Caco-2 (cell line): Measurements from ENCODE around the gene GJA5. TPM values are rescaled to one million over a fixed set of nuclear protein-coding genes. Genes with fewer than 3 reads are reported as not detected.

Experiments
- BruUV-seq: library from RNA; stranded (reverse); fragments of 400-500 nt; replicated peaks from 2 replicates; lab custom pipeline; 2021; lab: Mats Ljungman, UMichigan
- CTCF ChIA-PET: fragments of 300-600 bp; sonication (Branson Sonifier 250); formaldehyde crosslinking; loops from one replicate; lab custom pipeline; 2022; ENCODE audit warnings: antibody characterized with exemption; lab: Charles Lee
- POLR2A ChIA-PET: fragments of 300-600 bp; sonication (Branson Sonifier 250); formaldehyde crosslinking; loops from one replicate; lab custom pipeline; 2022; ENCODE audit warnings: antibody characterized with exemption; lab: Charles Lee
- DNase-seq, 2 experiments: peaks; one replicate each; pipeline versions ENCODE4 v3.0.0 to v3.0.0-alpha.2; 2020 to 2022
- H3K27me3 ChIP-seq: replicated peaks from 2 replicates; pipeline ENCODE4 v1.6.0; 2011; ENCODE audit warnings: low read length; ENCODE audit not compliant: control insufficient read depth, insufficient read depth
- H3K36me3 ChIP-seq: 2 replicates; pipeline ENCODE4 v1.5.1; 2011; ENCODE audit warnings: low read length; ENCODE audit not compliant: control insufficient read depth, insufficient read depth
- H3K4me1 ChIP-seq: fragments of 250-450 bp; sonication (Bioruptor Pico); 2 replicates; pipeline ENCODE4 v1.5.1; 2020; ENCODE audit warnings: mild to moderate bottlenecking
- H3K4me3 ChIP-seq: 2 replicates; pipeline ENCODE4 v1.5.1; 2011; ENCODE audit warnings: low read depth, mild to moderate bottlenecking, control low read depth, low read length
- H3K9me3 ChIP-seq: fragments of 250-450 bp; sonication (Bioruptor Pico); 2 replicates; pipeline ENCODE4 v1.5.1; 2020; ENCODE audit warnings: mild to moderate bottlenecking, moderate library complexity
- H3K27ac Mint-ChIP-seq: one replicate; pipeline ENCODE4 v1.8.0; 2022; ENCODE audit warnings: mixed read lengths; ENCODE audit not compliant: unreplicated experiment
- H3K27me3 Mint-ChIP-seq: one replicate; pipeline ENCODE4 v1.8.0; 2022; ENCODE audit warnings: mixed read lengths; ENCODE audit not compliant: insufficient read depth, unreplicated experiment
- H3K36me3 Mint-ChIP-seq: one replicate; pipeline ENCODE4 v1.8.0; 2022; ENCODE audit warnings: mild to moderate bottlenecking, mixed read lengths; ENCODE audit not compliant: insufficient read depth, unreplicated experiment
- H3K4me1 Mint-ChIP-seq: one replicate; pipeline ENCODE4 v1.8.0; 2022; ENCODE audit warnings: low read depth, mixed read lengths; ENCODE audit not compliant: unreplicated experiment
- H3K4me3 Mint-ChIP-seq: one replicate; pipeline ENCODE4 v1.8.0; 2022; ENCODE audit warnings: mild to moderate bottlenecking, moderate library complexity, mixed read lengths; ENCODE audit not compliant: unreplicated experiment
- H3K9me3 Mint-ChIP-seq: one replicate; pipeline ENCODE4 v1.8.0; 2022; ENCODE audit warnings: mixed read lengths; ENCODE audit not compliant: unreplicated experiment
- intact Hi-C: fragments of 100-400 bp; cut with micrococcal nuclease; formaldehyde crosslinking; loops from one replicate; pipeline ENCODE4 v1.10.0; 2022; ENCODE audit not compliant: unreplicated experiment
- total RNA-seq: library from RNA; stranded (reverse); gene quantifications from 2 replicates; pipeline ENCODE4 v1.2.3, GENCODE V29; 2022
- TF ChIP-seq, protein P1 (sequence below), 2 experiments: fragments of 200-600 bp in 1 of 2; IDR thresholded peaks; 1 replicate in 1 of 2; 2 replicates in 1 of 2; pipeline versions ENCODE4 v1.5.1 to v1.8.0; 2011 to 2022; ENCODE audit warnings: antibody characterized with exemption in 1 of 2, control low read depth in 1 of 2, inconsistent platforms in 1 of 2, low read depth in 1 of 2, low read length in 1 of 2, mild to moderate bottlenecking in 1 of 2, moderate library complexity in 1 of 2; ENCODE audit not compliant: insufficient read depth in 1 of 2, severe bottlenecking in 1 of 2, unreplicated experiment in 1 of 2

The GJA5 gene
- total RNA-seq, 1 experiment from 2014 or later: 0.75 TPM

DNA sequence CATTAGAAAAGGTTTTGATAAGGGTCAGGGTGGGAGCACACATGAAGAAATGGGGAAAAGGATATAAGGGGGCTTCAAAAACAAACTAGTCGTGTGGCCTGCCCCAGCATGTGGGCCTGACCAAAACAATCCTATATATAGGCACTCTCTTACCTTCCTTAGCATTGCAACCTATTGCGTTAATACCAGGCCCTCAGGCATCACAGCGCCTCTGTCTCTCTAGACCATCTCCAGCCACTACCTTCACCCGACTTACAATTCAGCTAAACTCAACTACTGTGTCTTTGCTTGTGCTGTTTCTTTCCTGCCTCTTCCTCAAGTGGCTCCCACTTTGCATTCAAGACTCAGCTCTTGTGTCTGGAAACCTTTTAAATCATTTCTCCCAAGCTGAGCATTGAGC lies 47.0 kb upstream of the GJA5 start:
- Mint-ChIP-seq H3K27me3 (no peaks in the 10 kb centered on the region), H3K27ac (peak overlapping the region; percentile 26), H3K4me1 (peaks cover 21% of the 10 kb centered on the region), H3K9me3 (peaks cover 10% of the 10 kb centered on the region), H3K4me3 (no peak overlapping the region), H3K36me3 (peaks cover 6% of the 10 kb centered on the region)
- ChIA-PET CTCF (interaction anchor here (0.7 kb wide), 1 partner anchor 85 kb away, joined by 9 read pairs; no protein-coding TSS in a partner anchor), POLR2A (no interaction called here)
- DNase-seq: no peak
- BruUV-seq: no TSS peak
- Histone ChIP-seq H3K9me3 (no peaks in the 10 kb centered on the region), H3K4me3 (no peak overlapping the region), H3K4me1 (peaks cover 26% of the 10 kb centered on the region), H3K27me3 (no peaks in the 10 kb centered on the region), H3K36me3 (no peaks in the 10 kb centered on the region)
- TF ChIP-seq, protein P1, sequence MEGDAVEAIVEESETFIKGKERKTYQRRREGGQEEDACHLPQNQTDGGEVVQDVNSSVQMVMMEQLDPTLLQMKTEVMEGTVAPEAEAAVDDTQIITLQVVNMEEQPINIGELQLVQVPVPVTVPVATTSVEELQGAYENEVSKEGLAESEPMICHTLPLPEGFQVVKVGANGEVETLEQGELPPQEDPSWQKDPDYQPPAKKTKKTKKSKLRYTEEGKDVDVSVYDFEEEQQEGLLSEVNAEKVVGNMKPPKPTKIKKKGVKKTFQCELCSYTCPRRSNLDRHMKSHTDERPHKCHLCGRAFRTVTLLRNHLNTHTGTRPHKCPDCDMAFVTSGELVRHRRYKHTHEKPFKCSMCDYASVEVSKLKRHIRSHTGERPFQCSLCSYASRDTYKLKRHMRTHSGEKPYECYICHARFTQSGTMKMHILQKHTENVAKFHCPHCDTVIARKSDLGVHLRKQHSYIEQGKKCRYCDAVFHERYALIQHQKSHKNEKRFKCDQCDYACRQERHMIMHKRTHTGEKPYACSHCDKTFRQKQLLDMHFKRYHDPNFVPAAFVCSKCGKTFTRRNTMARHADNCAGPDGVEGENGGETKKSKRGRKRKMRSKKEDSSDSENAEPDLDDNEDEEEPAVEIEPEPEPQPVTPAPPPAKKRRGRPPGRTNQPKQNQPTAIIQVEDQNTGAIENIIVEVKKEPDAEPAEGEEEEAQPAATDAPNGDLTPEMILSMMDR (IDR thresholded peaks at IDR 0.05; ENCODE audit: insufficient read depth in 1 of 2, low read depth in 1 of 2, low read length in 1 of 2, severe bottlenecking in 1 of 2, unreplicated experiment in 1 of 2): no peak
- intact Hi-C loops: loop anchor here (5.0 kb wide), 2 partner anchors 45 to 80 kb away; partner anchors contain the start of gene GJA5

GRCh38 chr1:147804942-147805723 lies 44.7 kb upstream of the GJA5 start:
- intact Hi-C loops: loop anchor here (5.0 kb wide), 2 partner anchors 43 to 78 kb away; partner anchors contain the start of gene GJA5
- TF ChIP-seq, protein P1 (IDR thresholded peaks at IDR 0.05; ENCODE audit: insufficient read depth in 1 of 2, low read depth in 1 of 2, low read length in 1 of 2, severe bottlenecking in 1 of 2, unreplicated experiment in 1 of 2): no peak
- CTCF ChIA-PET: no interaction called here
- DNase-seq: peak; percentile 52 to 53
- BruUV-seq: no TSS peak
- H3K4me1 Mint-ChIP-seq: peaks cover 21% of the 10 kb centered on the region
- peak overlapping the region; percentile 25 for H3K27ac Mint-ChIP-seq
- no peaks in the 10 kb centered on the region for H3K27me3 Mint-ChIP-seq
- Histone ChIP-seq H3K27me3 (no peaks in the 10 kb centered on the region), H3K9me3 (no peaks in the 10 kb centered on the region), H3K4me3 (no peak overlapping the region), H3K4me1 (peaks cover 26% of the 10 kb centered on the region), H3K36me3 (no peaks in the 10 kb centered on the region)
- H3K4me3 Mint-ChIP-seq: peak overlapping the region; percentile 3
- peaks cover 6% of the 10 kb centered on the region for H3K36me3 Mint-ChIP-seq
- peaks cover 10% of the 10 kb centered on the region for H3K9me3 Mint-ChIP-seq
- POLR2A ChIA-PET: no interaction called here

- Mint-ChIP-seq H3K36me3 (peaks cover 6% of the 10 kb centered on the region), H3K4me1 (peaks cover 12% of the 10 kb centered on the region), H3K27ac (no peak overlapping the region), H3K9me3 (peaks cover 10% of the 10 kb centered on the region), H3K27me3 (no peaks in the 10 kb centered on the region), H3K4me3 (no peak overlapping the region)
- ChIA-PET POLR2A (no interaction called here), CTCF (no interaction called here)
- Histone ChIP-seq H3K4me3 (no peak overlapping the region), H3K9me3 (no peaks in the 10 kb centered on the region), H3K4me1 (peaks cover 10% of the 10 kb centered on the region), H3K36me3 (no peaks in the 10 kb centered on the region), H3K27me3 (no peaks in the 10 kb centered on the region)
- intact Hi-C loops: no loop called here
- BruUV-seq: no TSS peak
- TF ChIP-seq, protein P1 (IDR thresholded peaks at IDR 0.05; ENCODE audit: insufficient read depth in 1 of 2, low read depth in 1 of 2, low read length in 1 of 2, severe bottlenecking in 1 of 2, unreplicated experiment in 1 of 2): no peak
- DNase-seq: no peak
Measured at GRCh38 chr1:147800804-147801203, 40.4 kb upstream of the GJA5 start.
